Endodermal cell (in vitro differentiated cells): Measurements from ENCODE around the gene PCDHGB6. TPM values are rescaled to one million over a fixed set of nuclear protein-coding genes. Genes with fewer than 3 reads are reported as not detected.

Experiments
- DNase-seq: peaks from one replicate; pipeline ENCODE4 v3.0.0-alpha.2; 2017
- H3K27ac ChIP-seq: 2 replicates; pipeline ENCODE4 v1.5.1; 2013; ENCODE audit warnings: mild to moderate bottlenecking, low read depth, low read length, moderate library complexity
- H3K27me3 ChIP-seq: 2 replicates; pipeline ENCODE4 v1.6.1; 2013; ENCODE audit warnings: mild to moderate bottlenecking, low read length, moderate library complexity; ENCODE audit not compliant: insufficient read depth, control insufficient read depth, poor library complexity, severe bottlenecking
- H3K36me3 ChIP-seq: 2 replicates; pipeline ENCODE4 v1.7.0; 2013; ENCODE audit warnings: mild to moderate bottlenecking, low read length, moderate library complexity; ENCODE audit not compliant: control insufficient read depth, insufficient read depth
- H3K4me1 ChIP-seq: one replicate; pipeline ENCODE4 v1.7.0; 2013; ENCODE audit warnings: low read length; ENCODE audit not compliant: control insufficient read depth, insufficient read depth
- H3K4me3 ChIP-seq: 2 replicates; pipeline ENCODE4 v1.5.1; 2013; ENCODE audit warnings: mild to moderate bottlenecking, low read length, moderate library complexity
- H3K9ac ChIP-seq: 2 replicates; pipeline ENCODE4 v1.6.1; 2013; ENCODE audit warnings: mild to moderate bottlenecking, low read length, moderate library complexity; ENCODE audit not compliant: poor library complexity, severe bottlenecking; ENCODE audit errors: extremely low read depth
- H3K9me3 ChIP-seq: 2 replicates; pipeline ENCODE4 v1.6.1; 2013; ENCODE audit warnings: mild to moderate bottlenecking, low read length, moderate library complexity; ENCODE audit not compliant: control insufficient read depth
- H3K27ac Mint-ChIP-seq: 2 replicates; pipeline ENCODE4 v1.8.0; 2020; ENCODE audit warnings: mixed read lengths
- H3K27me3 Mint-ChIP-seq: 2 replicates; pipeline ENCODE4 v1.8.0; 2021; ENCODE audit warnings: mild to moderate bottlenecking, mixed read lengths; ENCODE audit not compliant: insufficient read depth
- H3K36me3 Mint-ChIP-seq: 2 replicates; pipeline ENCODE4 v1.8.0; 2020; ENCODE audit warnings: low read depth, mixed read lengths
- H3K4me1 Mint-ChIP-seq: 2 replicates; pipeline ENCODE4 v1.8.0; 2020; ENCODE audit warnings: mixed read lengths
- H3K4me3 Mint-ChIP-seq: 2 replicates; pipeline ENCODE4 v1.8.0; 2020; ENCODE audit warnings: mild to moderate bottlenecking, moderate library complexity, mixed read lengths
- H3K9me3 Mint-ChIP-seq: 2 replicates; pipeline ENCODE4 v1.8.0; 2020; ENCODE audit warnings: mild to moderate bottlenecking, mixed read lengths
- CTCF ChIP-seq: fragments of 200-600 bp; sonication (generic); conservative IDR thresholded peaks from 2 replicates; pipeline ENCODE4 v1.5.0; 2021; ENCODE audit warnings: antibody characterized with exemption, mild to moderate bottlenecking
- WGBS, 2 experiments: methylation state at CpG; one replicate each; pipeline versions ENCODE4 v1.1.5 to v1.1.7; 2013; ENCODE audit warnings: missing lambda C conversion rate in 2 of 2, mixed read lengths in 1 of 2; ENCODE audit not compliant: insufficient coverage in 1 of 2, insufficient read length in 1 of 2; 5-methylcytosine and 5-hydroxymethylcytosine counted together
- total RNA-seq, 2 donors: library from RNA; stranded (reverse); fragmentation: NEBNext Ultra II Directional in 1 of 2; extraction: Animal tissue kit (Norgen Biotek cat#: 25700) in 1 of 2; gene quantifications; 2 replicates in 1 of 2; 3 replicates in 1 of 2; pipeline ENCODE4 v1.2.1, GENCODE V29; 2021

Gene PCDHGB6
- total RNA-seq, 2 donors from 2014 or later, result 8.3 to 10.8 TPM

- DNase-seq, result peak; percentile 22
- Mint-ChIP-seq H3K4me3 (no peak overlapping the region), H3K4me1 (no peaks in the 10 kb centered on the region)
These were observed 4.4 kb upstream of the PCDHGB6 start for GRCh38 chr5:141403387-141403786.

GRCh38 chr5:141409598-141410306 lies 1.9 kb downstream of the PCDHGB6 start:
- no peaks in the 10 kb centered on the region for H3K4me1 ChIP-seq
- no peak for DNase-seq
- H3K9ac ChIP-seq, result no peak overlapping the region
- Mint-ChIP-seq H3K27me3 (peaks cover 23% of the 10 kb centered on the region), H3K36me3 (peaks cover 27% of the 10 kb centered on the region), H3K9me3 (peaks cover 31% of the 10 kb centered on the region), H3K4me1 (peaks cover 3% of the 10 kb centered on the region), H3K4me3 (no peak overlapping the region), H3K27ac (no peak overlapping the region)
- no peaks in the 10 kb centered on the region for H3K36me3 ChIP-seq
- TF ChIP-seq CTCF, result no peak
- WGBS, 2 experiments, result 94 to 96% methylated on average over 64 of the region's 64 CpGs
- peaks cover 36% of the 10 kb centered on the region for H3K9me3 ChIP-seq
- H3K27ac ChIP-seq, result no peak overlapping the region
- H3K4me3 ChIP-seq, result no peak overlapping the region
- no peaks in the 10 kb centered on the region for H3K27me3 ChIP-seq

More at GRCh38 chr5:141403387-141403786, 4.4 kb upstream of the PCDHGB6 start:
- 95 to 98% methylated on average over 15 to 22 of the region's 22 CpGs for WGBS, 2 experiments
- Mint-ChIP-seq H3K27me3 (peaks cover 7% of the 10 kb centered on the region), H3K36me3 (peaks cover 48% of the 10 kb centered on the region), H3K27ac (no peak overlapping the region), H3K9me3 (peaks cover 63% of the 10 kb centered on the region)
- H3K9ac ChIP-seq, result no peak overlapping the region
- no peaks in the 10 kb centered on the region for H3K36me3 ChIP-seq
- H3K9me3 ChIP-seq, result peaks cover 49% of the 10 kb centered on the region
- H3K27ac ChIP-seq, result no peak overlapping the region
- TF ChIP-seq CTCF, result no peak
- H3K4me3 ChIP-seq, result no peak overlapping the region
- H3K4me1 ChIP-seq, result no peaks in the 10 kb centered on the region
- H3K27me3 ChIP-seq, result no peaks in the 10 kb centered on the region

GRCh38 chr5:141411575-141411974 lies 3.8 kb downstream of the PCDHGB6 start:
- no peak for TF ChIP-seq CTCF
- H3K4me1 Mint-ChIP-seq, result peaks cover 3% of the 10 kb centered on the region
- H3K27me3 ChIP-seq, result no peaks in the 10 kb centered on the region
- peaks cover 28% of the 10 kb centered on the region for H3K9me3 Mint-ChIP-seq
- H3K36me3 Mint-ChIP-seq, result peaks cover 28% of the 10 kb centered on the region
- H3K27ac Mint-ChIP-seq, result no peak overlapping the region
- WGBS, 2 experiments, result 89 to 100% methylated on average over 3 of the region's 3 CpGs
- no peak overlapping the region for H3K27ac ChIP-seq
- H3K9me3 ChIP-seq, result peaks cover 28% of the 10 kb centered on the region
- no peaks in the 10 kb centered on the region for H3K36me3 ChIP-seq
- H3K9ac ChIP-seq, result no peak overlapping the region
- DNase-seq, result no peak
- peaks cover 23% of the 10 kb centered on the region for H3K27me3 Mint-ChIP-seq
- no peak overlapping the region for H3K4me3 ChIP-seq
- no peak overlapping the region for H3K4me3 Mint-ChIP-seq
- H3K4me1 ChIP-seq, result no peaks in the 10 kb centered on the region
